Glutamatergic neuron (in vitro differentiated cells): ENCODE results near the gene KNCN. TPM values are rescaled to one million over a fixed set of nuclear protein-coding genes. Genes with fewer than 3 reads are reported as not detected.

Experiments
- DNase-seq: peaks from one replicate; pipeline ENCODE4 v3.0.0; 2022
- H3K27ac Mint-ChIP-seq: one replicate; pipeline ENCODE4 v1.8.0; 2020; ENCODE audit warnings: mild to moderate bottlenecking, mixed read lengths, inconsistent platforms; ENCODE audit not compliant: unreplicated experiment
- H3K27me3 Mint-ChIP-seq: one replicate; pipeline ENCODE4 v1.8.0; 2020; ENCODE audit warnings: mild to moderate bottlenecking, moderate library complexity, mixed read lengths, inconsistent platforms; ENCODE audit not compliant: unreplicated experiment
- H3K36me3 Mint-ChIP-seq: one replicate; pipeline ENCODE4 v1.8.0; 2020; ENCODE audit warnings: mild to moderate bottlenecking, mixed read lengths, inconsistent platforms; ENCODE audit not compliant: unreplicated experiment
- H3K4me1 Mint-ChIP-seq: one replicate; pipeline ENCODE4 v1.8.0; 2020; ENCODE audit warnings: mild to moderate bottlenecking, low read depth, mixed read lengths, inconsistent platforms; ENCODE audit not compliant: unreplicated experiment
- H3K4me3 Mint-ChIP-seq: one replicate; pipeline ENCODE4 v1.8.0; 2020; ENCODE audit warnings: mild to moderate bottlenecking, mixed read lengths, inconsistent platforms; ENCODE audit not compliant: unreplicated experiment
- H3K9me3 Mint-ChIP-seq: one replicate; pipeline ENCODE4 v1.8.0; 2020; ENCODE audit warnings: mild to moderate bottlenecking, moderate library complexity, mixed read lengths, inconsistent platforms; ENCODE audit not compliant: unreplicated experiment
- total RNA-seq: library from RNA; stranded (reverse); fragmentation: NEBNext Ultra II Directional; extraction: Animal tissue kit (Norgen Biotek cat#: 25700); gene quantifications from one replicate; pipeline ENCODE4 v1.2.1, GENCODE V29; 2021; ENCODE audit not compliant: unreplicated experiment
- TF ChIP-seq, protein P1 (sequence below): fragments of 200-600 bp; sonication (generic); IDR thresholded peaks from one replicate; pipeline ENCODE4 v1.5.0; 2021; ENCODE audit not compliant: partially characterized antibody, unreplicated experiment

Gene KNCN
- total RNA-seq, 1 donor from 2014 or later, result not detected

DNA sequence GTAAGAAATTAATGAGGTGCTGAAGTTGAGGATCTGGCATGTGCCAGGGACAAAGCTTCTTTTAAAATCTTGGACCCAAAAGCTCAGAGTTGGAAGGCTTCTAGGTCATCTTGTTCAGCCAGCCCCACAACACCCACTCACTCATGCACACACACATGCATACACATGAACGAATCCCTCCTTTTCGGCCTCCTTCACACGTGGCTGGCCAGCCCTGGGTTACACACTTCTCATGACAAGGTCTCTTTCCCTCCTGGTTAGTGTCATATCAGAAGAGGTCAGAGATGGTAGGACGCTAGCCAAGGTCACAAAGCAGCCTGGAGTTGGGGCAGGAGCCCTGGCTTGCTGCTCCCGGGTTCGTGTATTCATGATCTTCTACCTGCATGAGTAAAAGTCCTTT, 54.9 kb downstream of the KNCN start:
- TF ChIP-seq, protein P1, sequence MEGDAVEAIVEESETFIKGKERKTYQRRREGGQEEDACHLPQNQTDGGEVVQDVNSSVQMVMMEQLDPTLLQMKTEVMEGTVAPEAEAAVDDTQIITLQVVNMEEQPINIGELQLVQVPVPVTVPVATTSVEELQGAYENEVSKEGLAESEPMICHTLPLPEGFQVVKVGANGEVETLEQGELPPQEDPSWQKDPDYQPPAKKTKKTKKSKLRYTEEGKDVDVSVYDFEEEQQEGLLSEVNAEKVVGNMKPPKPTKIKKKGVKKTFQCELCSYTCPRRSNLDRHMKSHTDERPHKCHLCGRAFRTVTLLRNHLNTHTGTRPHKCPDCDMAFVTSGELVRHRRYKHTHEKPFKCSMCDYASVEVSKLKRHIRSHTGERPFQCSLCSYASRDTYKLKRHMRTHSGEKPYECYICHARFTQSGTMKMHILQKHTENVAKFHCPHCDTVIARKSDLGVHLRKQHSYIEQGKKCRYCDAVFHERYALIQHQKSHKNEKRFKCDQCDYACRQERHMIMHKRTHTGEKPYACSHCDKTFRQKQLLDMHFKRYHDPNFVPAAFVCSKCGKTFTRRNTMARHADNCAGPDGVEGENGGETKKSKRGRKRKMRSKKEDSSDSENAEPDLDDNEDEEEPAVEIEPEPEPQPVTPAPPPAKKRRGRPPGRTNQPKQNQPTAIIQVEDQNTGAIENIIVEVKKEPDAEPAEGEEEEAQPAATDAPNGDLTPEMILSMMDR, result no peak
- Mint-ChIP-seq H3K27ac (no peak overlapping the region), H3K9me3 (peaks cover 4% of the 10 kb centered on the region), H3K4me3 (no peak overlapping the region), H3K27me3 (peaks cover 47% of the 10 kb centered on the region), H3K36me3 (peaks cover 30% of the 10 kb centered on the region), H3K4me1 (no peaks in the 10 kb centered on the region)
- no peak for DNase-seq

DNA sequence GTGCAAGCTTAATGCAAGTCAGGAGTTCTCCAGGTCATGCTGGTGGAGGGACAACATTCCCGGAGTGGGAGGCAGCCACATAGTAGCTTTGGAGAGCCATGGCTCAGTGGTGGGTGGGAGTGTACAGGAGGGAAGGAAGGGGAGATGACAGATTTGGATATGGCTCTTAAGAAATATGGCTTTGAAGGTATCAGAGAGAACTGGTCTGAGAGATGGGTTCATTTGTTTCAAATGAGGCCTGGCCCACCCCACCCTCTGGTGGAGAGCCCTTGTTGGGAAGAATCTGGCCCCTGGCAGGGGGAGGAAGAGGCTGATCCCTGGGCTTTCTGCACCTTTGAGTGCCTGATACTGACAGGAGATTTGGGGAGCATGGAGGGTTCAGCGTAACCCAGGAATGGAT, 55.7 kb downstream of the KNCN start:
- DNase-seq, result no peak
- peaks cover 49% of the 10 kb centered on the region for H3K27me3 Mint-ChIP-seq
- no peak overlapping the region for H3K27ac Mint-ChIP-seq

More for the DNA sequence above, 55.7 kb downstream of the KNCN start:
- peaks cover 4% of the 10 kb centered on the region for H3K9me3 Mint-ChIP-seq
- H3K4me1 Mint-ChIP-seq, result no peaks in the 10 kb centered on the region
- peaks cover 30% of the 10 kb centered on the region for H3K36me3 Mint-ChIP-seq
- TF ChIP-seq, protein P1, result no peak
- H3K4me3 Mint-ChIP-seq, result no peak overlapping the region

Other genes with a start within 250 kb of the KNCN start
- 77.9 TPM for gene LRRC41, start 248.0 kb downstream of the KNCN start, total RNA-seq
- 271 TPM for gene UQCRH, start 247.9 kb downstream of the KNCN start, total RNA-seq
- 20.2 TPM for gene NSUN4, start 210.8 kb downstream of the KNCN start, total RNA-seq
- 1.7 TPM for gene FAAH, start 157.3 kb downstream of the KNCN start, total RNA-seq
- gene DMBX1, start 61.8 kb downstream of the KNCN start, total RNA-seq, result not detected
- gene MKNK1, start 52.6 kb upstream of the KNCN start, total RNA-seq, result 58.4 TPM
- gene MOB3C, start 65.2 kb upstream of the KNCN start, total RNA-seq, result 1.6 TPM
- gene ATPAF1, start 116.7 kb upstream of the KNCN start, total RNA-seq, result 37.8 TPM
- not detected for gene TEX38, start 120.2 kb upstream of the KNCN start, total RNA-seq
- 18.8 TPM for gene EFCAB14, start 167.5 kb upstream of the KNCN start, total RNA-seq
- gene CYP4B1, start 247.4 kb upstream of the KNCN start, total RNA-seq, result not detected